CD4-positive, alpha-beta T cell treated with Interleukin-21 for 1 hour (primary cell): ENCODE results near the gene SSX2IP.
"Not testable (repeated sequence)": the region's sequence is repeated elsewhere in the genome, so short reads cannot be mapped to it uniquely, and the experiment has no call there.

Source experiments
- DNase-seq: peaks from one replicate; pipeline ENCODE4 v3.0.0-alpha.2; 2020

Gene SSX2IP

DNA sequence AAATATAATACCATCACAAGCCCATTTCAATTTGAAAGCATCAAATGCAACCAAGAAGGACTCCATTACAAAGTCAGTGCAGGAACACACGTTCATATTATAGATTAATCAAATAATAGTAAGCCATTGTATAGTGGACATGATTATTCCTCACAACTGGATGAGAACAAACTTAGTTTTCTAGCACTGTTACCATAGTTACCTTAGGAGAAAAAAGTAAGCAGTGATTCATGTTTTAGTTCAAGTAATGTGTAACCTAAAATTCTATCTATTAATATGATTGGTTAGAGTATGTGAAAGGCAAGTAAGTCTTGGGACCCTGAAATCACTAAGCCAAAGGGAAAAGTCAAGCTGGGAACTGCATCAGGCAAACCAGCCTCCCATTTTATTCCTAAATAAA lies 15.2 kb downstream of the SSX2IP start:
- DNase-seq = no peak

DNA sequence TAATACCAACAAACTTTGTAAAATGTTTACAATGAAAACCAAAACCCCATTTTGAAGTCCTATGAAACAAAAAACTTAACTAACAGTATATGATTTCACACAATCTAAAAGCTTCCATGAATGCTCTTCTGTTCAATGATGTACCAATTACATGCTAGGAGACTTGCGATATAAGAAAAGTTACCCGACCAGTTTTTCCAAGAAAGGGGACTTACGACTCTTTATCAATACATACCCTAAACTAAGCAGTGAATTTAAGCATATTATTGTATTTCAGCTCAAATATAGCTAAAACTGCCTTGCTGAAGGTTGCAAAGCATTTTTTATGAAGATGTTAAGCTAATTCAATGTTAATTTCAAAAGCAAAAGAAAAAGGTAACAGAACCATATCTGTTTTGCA lies 15.6 kb downstream of the SSX2IP start:
- DNase-seq = no peak

DNA sequence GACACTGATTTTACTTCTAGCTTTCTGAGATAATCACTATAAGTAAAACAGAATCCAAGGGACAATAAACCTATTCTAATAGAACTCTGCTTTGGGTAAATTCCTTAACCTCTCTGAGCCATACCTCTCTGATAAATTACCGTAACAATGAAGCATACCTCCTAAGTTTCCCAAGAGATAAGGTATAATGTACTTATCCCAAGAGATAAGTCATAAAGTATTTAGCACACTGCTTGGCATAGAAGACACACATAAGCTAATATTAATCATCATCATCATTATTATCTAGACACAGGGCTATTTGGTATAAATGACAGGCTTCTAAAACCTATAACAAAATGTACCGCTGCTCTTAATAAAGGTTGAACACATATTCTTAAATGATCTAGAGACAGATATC lies 16.2 kb downstream of the SSX2IP start:
- no peak for DNase-seq

DNA sequence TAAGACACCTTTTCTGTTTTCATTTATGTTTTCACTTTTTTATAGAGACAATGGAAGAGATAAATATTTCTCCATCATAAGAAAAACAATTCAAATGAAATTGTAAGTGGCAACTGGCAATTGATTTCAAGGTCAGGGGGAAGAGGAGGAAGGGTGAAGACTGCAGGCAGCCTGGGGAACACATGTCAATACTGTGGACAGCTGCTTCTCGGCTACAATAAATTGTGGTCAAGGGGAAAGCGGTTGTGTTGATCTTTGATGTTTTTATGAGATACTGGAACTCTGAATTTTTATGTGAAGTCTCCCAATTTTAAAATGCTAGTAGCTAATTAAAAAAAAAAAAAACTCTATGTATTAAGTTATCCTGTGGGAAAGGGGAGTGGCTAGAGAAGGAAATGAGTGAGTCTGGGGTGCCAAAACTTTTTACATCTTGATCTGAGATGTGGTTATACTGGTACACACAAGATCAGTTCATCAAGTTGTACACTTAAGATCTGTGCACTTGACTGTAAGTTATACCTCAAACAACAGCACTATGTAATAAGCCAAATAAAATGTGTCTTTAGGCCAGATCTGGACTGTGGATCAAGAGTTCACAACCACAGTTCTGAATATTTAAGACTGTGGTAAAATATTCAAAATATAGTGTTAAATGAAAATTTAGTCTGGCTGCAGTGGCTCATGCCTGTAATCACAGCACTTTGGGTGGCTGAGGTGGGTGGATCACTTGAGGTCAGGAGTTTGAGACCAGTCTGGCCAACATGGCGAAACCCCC lies 18.0 kb downstream of the SSX2IP start:
- no peak for DNase-seq

GRCh38 chr1:84669831-84670230 lies 20.4 kb downstream of the SSX2IP start:
- DNase-seq = no peak

GRCh38 chr1:84668185-84668584 lies 22.1 kb downstream of the SSX2IP start:
- peak; percentile 27 for DNase-seq

DNA sequence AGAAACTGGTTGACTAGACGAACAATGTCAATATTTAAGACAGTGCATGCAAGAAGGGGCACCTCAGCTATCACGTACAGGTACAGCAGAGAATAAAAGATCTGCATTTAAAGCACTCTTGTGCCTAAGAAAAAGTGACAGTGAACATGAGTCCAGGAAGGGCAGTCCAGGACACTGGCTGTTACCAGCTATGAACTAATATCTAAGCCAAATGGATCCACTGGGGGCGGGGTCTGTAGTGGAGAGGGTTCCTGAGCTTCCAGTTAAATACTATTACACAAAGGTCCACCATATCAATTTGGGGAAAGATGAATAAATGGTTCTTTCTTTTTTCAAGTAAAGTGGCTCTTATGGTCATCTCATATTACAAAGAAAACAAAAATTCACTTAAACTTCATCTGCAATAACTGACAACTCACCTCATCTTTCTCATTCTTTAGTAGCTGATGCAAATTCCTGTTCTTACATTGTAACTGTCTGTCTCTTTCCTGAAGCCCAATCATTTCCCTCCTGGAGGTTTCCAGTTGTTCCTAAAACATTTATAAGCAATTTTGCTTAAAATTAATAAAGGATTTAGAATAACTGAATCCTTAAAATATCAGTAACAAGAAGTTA lies 24.5 kb downstream of the SSX2IP start:
- DNase-seq = no peak

GRCh38 chr1:84653130-84653677 lies 37.1 kb downstream of the SSX2IP start:
- DNase-seq = no peak

- no peak for DNase-seq
Measured at GRCh38 chr1:84644472-84644871, 45.8 kb downstream of the SSX2IP start.

- no peak for DNase-seq
Measured at GRCh38 chr1:84643183-84643582, 47.1 kb downstream of the SSX2IP start.

- DNase-seq = no peak
Measured at GRCh38 chr1:84642774-84643173, 47.5 kb downstream of the SSX2IP start.

GRCh38 chr1:84639731-84640130 lies 50.5 kb downstream of the SSX2IP start:
- DNase-seq = not testable (repeated sequence)

DNA sequence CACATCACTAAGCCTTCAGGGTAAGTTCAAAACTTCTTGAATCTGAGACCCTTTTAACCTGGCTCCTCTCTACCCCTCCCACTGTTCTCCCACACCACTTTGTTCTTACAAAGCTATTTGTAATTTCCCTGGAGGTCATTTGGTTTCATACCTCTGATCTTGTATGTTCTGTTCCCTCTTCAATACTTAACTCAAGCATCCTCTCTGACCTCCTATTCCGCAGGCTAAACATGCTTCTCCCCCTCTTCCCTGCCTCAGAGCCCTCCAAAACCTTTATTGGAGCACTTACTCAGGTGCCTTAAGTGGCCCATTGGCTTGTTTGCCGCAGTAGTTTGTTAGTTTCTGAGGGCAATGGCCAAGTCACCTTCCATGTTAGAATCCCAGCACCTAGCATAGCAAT lies 54.8 kb downstream of the SSX2IP start:
- DNase-seq = no peak

- DNase-seq = no peak
Measured at GRCh38 chr1:84634536-84635205, 55.6 kb downstream of the SSX2IP start.

DNA sequence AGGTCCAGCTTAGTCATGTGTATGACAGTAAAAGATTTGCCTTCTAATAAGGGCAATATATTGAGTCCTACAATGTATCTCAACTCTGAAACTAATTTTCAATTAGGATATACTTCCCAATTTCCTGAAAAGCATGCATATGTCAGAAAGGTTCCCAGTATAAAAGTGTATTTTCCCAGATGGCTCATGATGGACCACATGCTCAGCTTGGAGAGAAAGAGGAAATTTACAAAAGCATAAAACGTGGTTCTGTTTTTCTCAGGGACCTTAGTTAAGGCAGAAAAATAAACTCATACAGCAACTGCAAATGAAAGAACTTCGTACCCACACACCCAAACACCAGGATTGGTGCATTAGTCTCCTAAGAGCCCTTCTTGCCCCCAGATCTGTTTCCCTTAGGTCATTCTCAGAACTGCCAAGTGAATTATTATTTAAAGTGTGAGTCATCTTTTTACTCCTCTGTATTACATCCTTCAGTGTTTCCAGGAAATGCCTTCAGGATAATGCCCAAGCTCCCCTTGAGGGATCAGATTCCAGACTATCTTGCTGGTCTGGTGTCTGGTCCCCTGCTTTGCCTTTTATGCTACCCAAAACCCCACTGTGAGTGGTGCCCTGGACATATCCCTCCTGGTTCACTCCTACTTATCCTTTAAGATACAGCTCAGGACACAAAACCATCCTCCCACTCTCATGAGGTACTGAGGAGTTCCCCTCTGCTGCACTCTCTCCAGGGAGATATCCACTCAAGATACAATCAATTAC lies 57.4 kb downstream of the SSX2IP start:
- DNase-seq = no peak

GRCh38 chr1:84632137-84632536 lies 58.1 kb downstream of the SSX2IP start:
- DNase-seq = no peak

DNA sequence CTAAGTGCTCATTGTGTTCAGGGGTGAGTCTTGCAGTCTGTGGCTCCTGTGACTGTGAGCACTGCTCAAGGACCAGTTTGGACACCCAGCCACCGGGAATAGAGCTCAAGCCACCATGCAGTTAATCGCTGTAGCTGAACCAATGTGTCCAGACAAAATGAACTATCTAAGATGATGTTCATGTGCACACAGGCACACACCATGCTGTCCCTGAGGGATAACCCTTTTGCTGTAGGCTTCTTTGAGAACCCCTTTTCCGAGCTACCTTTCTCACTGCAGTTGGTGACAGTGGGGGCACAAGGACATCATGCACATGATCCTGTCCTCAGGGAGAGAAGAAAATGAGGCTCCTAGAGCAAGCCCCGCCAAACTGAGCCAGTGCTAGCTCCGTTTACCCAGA lies 65.4 kb downstream of the SSX2IP start:
- DNase-seq = no peak

DNA sequence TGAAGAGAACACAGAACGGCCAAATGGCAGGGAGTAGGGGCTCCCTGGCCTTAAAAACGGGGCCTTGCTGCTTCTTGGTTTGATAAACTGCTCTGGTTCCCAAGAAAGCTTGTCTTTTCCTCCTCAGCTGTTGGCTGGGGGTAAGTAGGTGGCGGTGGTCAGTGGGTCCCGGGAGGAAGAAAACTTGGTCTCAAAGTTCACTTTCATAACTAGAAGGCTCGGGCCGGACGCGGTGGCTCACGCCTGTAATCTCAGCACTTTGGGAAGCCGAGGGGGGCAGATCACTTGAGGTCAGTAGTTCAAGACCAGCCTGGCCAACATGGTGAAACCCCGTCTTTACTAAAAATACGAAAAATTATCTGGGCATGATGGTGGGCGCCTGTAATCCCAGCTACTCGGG lies 68.7 kb downstream of the SSX2IP start:
- DNase-seq = no peak

DNA sequence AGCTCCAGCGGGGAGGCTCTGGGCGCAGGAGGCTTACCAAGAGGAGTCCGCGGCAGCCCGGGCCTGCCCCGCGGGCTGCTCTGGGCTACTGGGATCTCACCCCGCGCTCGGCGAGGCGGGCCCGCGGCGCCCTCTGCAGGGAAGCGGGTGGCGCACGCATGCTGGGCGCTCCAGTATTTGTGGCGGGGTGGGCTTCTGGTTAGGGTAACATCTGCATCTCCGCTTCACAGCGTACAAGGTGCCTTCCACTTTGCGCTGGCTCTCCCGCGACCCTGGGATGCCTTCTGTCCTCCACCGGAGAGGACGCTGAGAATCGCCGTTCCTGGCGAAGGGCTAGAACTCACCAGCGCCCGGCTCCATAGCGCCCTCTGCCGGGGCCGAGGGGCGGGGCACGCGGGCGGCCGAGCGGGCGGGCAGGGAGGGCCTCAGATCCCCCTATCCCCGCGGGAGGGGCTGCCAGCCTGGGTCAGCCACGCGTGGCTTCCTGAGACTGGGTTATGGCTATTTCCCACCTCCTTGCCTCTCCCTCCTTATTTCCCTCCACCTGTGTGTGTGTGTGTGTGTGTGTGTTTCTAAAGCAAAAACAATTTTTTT lies 69.4 kb downstream of the SSX2IP start:
- peak; percentile 82 for DNase-seq

- no peak for DNase-seq
Measured at GRCh38 chr1:84619383-84620102, 70.7 kb downstream of the SSX2IP start.

DNA sequence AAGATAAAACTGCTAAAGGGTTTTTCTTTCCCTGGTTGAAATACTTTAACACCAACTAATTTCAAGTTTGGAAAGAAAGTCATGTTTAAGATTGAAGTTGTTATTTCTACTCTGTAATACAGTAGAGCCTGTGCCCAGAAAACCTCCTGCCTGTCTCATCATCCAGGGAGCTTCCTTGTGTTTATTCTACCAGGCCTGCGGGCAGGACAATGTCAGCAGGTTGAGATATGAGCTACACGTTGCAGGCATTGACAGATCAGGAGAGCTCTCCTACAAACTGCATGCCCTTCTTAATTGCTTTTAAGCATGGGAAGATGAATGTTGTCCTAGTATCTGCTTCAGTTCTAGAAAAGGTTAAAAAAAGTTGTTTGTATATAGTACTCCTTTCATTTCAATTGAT lies 72.9 kb downstream of the SSX2IP start:
- no peak for DNase-seq

DNA sequence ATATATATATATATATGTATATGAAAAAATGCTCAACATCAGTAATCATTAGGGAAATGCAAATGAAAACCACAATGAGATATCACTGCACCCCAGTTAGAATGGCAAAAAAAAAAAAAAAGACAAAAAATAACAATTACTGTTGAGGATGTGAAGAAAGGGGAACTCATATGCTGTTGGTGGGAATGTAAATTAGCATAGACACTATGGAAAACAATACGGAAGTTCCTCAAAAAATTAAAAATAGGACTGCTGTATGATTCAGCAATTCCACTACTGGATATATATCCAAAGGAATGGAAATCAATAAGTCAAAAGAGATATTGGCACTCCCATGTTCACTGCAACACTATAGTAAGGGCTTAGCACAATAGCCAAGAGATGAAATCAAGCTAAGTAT lies 74.5 kb downstream of the SSX2IP start:
- no peak for DNase-seq
